K562 (cell line): ENCODE results near the gene SCARF2. TPM values are rescaled to one million over a fixed set of nuclear protein-coding genes. Genes with fewer than 3 reads are reported as not detected.

Source experiments
- BCOR ChIP-seq: fragments of 450-650 bp; IDR thresholded peaks from 2 replicates; pipeline ENCODE4 v1.6.1; 2016
- CHD1 ChIP-seq: fragments of 200-600 bp; sonication (generic); IDR thresholded peaks from one replicate; pipeline ENCODE4 v1.6.1; 2012; ENCODE audit warnings: mild to moderate bottlenecking, moderate library complexity, low read length, inconsistent platforms
- GATAD2A ChIP-seq: fragments of 450-650 bp; IDR thresholded peaks from 2 replicates; pipeline ENCODE4 v1.6.1; 2017
- HNRNPK ChIP-seq: fragments of 200-400 bp; formaldehyde crosslinking; IDR thresholded peaks from one replicate; pipeline ENCODE4 v1.6.1; 2018; ENCODE audit warnings: mild to moderate bottlenecking, low read depth, low read length; ENCODE audit not compliant: poor library complexity, severe bottlenecking
- IRF2 ChIP-seq: sonication (generic); formaldehyde crosslinking; IDR thresholded peaks from 2 replicates; pipeline ENCODE4 v1.8.1; 2022; ENCODE audit warnings: mild to moderate bottlenecking, missing genetic modification reagents
- L3MBTL2 ChIP-seq: fragments of 450-650 bp; IDR thresholded peaks from 2 replicates; pipeline ENCODE4 v1.6.1; 2016; ENCODE audit warnings: mild to moderate bottlenecking, moderate library complexity
- MXI1 ChIP-seq: IDR thresholded peaks from 2 replicates; pipeline ENCODE4 v1.6.1; 2011; ENCODE audit warnings: low read depth, mild to moderate bottlenecking, improper control_type of control experiment, low read length
- PPARD ChIP-seq: fragments of 250-450 bp; sonication (Bioruptor Pico); IDR thresholded peaks from 2 replicates; pipeline ENCODE4 v1.8.0; 2022; ENCODE audit warnings: inconsistent platforms, mild to moderate bottlenecking, moderate library complexity
- SREBF1 ChIP-seq: fragments of 150-350 bp; IDR thresholded peaks from 2 replicates; pipeline ENCODE4 v1.6.1; 2014; ENCODE audit warnings: antibody characterized with exemption, low read depth, low read length, borderline replicate concordance
- SRSF9 ChIP-seq: fragments of 200-400 bp; formaldehyde crosslinking; IDR thresholded peaks from 2 replicates; pipeline ENCODE4 v1.6.1; 2017; ENCODE audit warnings: low read depth, low read length, borderline replicate concordance
- STAG1 ChIP-seq: sonication (generic); formaldehyde crosslinking; IDR thresholded peaks from 2 replicates; pipeline ENCODE4 v1.5.0; 2020; ENCODE audit warnings: missing genetic modification reagents, borderline replicate concordance
- TARDBP ChIP-seq: fragments of 450-650 bp; IDR thresholded peaks from 2 replicates; pipeline ENCODE4 v1.6.1; 2016
- ZNF583 ChIP-seq: fragments of 250-450 bp; sonication (Bioruptor Pico); IDR thresholded peaks from 2 replicates; pipeline ENCODE4 v1.4.0; 2020
- ZNF644 ChIP-seq: fragments of 200-800 bp; sonication (Bioruptor generic); IDR thresholded peaks from 2 replicates; pipeline ENCODE4 v1.6.1; 2016; ENCODE audit warnings: low read depth, missing genetic modification characterization, missing compliant biosample characterization
- ZNF668 ChIP-seq: fragments of 250-450 bp; sonication (Bioruptor Pico); IDR thresholded peaks from 2 replicates; pipeline ENCODE4 v1.8.0; 2022; ENCODE audit warnings: mild to moderate bottlenecking, inconsistent platforms
- ZNF77 ChIP-seq: fragments of 250-450 bp; sonication (Bioruptor Pico); IDR thresholded peaks from 2 replicates; pipeline ENCODE4 v1.5.0; 2020
- polyA plus RNA-seq, 8 experiments: library from polyadenylated mRNA; depleted of rRNA in 4 of 8; stranded (reverse) in 5 of 8; unstranded in 3 of 8; fragments of >200 nt; fragmentation: Nextera tagmentation in 2 of 8; fragmentation: Illumina TruSeq in 1 of 8; extraction: Ambion mirVana in 2 of 8; extraction: Trizol in 1 of 8; gene quantifications; 2 replicates each; pipeline versions ENCODE4 v1.2.1 to v1.2.3, GENCODE V29; 2011 to 2014; ENCODE audit warnings: inconsistent platforms in 1 of 8, missing spikeins in 1 of 8
- total RNA-seq, 7 experiments: library from RNA; depleted of rRNA in 6 of 7; stranded (reverse); fragments of >200 nt in 6 of 7; fragmentation: Illumina TruSeq in 2 of 7; extraction: Trizol in 2 of 7; gene quantifications; 2 replicates each; pipeline versions ENCODE4 v1.2.1 to v1.2.3, GENCODE V29; 2011 to 2021; ENCODE audit warnings: low replicate concordance in 1 of 7
- TF ChIP-seq, protein P1 (sequence below): fragments of 250-450 bp; sonication (Bioruptor Pico); IDR thresholded peaks from 2 replicates; pipeline ENCODE4 v1.8.0; 2022; ENCODE audit warnings: inconsistent platforms, mild to moderate bottlenecking, moderate library complexity, borderline replicate concordance
- TF ChIP-seq, protein P2 (sequence below): fragments of 250-450 bp; sonication (Bioruptor Pico); IDR thresholded peaks from 2 replicates; pipeline ENCODE4 v1.5.0; 2020; ENCODE audit warnings: mild to moderate bottlenecking, borderline replicate concordance
- TF ChIP-seq, protein P3 (sequence below): fragments of 450-650 bp; IDR thresholded peaks from 2 replicates; pipeline ENCODE4 v1.6.1; 2016; ENCODE audit warnings: mild to moderate bottlenecking

SCARF2 gene
- total and polyA plus RNA-seq, 9 of the 15 experiments (the other 6 are each of a cell fraction or from before 2014, with no cell fraction given): 0.06 to 0.32 (median 0.21) TPM; not detected in 5

DNA sequence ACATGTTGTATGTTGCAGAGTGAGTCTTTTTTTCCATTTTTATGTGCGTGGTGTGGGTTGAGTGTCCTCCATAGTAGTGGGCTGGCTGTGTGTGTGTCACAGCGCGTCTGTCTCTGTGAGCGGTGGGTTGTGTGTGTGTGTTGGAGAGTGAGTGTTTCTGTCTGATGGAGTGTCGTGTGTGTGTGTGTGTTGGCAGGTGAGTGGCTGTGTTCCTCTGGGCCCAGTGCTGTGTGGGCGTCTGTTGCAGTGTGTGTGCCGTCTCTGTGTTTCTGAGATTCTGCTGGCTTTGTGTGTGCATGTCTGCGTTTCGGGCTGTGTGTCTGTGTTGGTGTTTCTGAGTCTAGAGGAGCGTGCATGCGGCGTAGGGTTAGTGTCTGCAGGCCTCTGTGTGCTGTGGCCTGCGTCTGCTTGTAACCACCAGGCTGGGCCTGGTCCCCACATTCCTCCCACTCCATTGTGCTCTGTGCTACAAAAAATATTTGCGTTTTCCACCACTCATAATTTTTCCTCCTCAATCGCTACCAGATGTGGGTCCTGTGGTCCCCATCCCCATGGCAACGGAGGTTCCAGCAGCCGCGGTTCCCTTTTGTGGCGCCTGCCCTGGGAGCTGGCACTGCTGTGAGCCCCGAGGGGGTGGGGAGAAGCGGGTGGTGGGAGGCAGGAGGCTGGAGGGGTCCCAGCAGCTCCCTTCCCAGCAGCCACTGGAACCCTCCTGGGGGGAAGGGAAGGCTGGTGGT, 15.2 kb downstream of the SCARF2 start (continued):
- TF ChIP-seq, protein P1, sequence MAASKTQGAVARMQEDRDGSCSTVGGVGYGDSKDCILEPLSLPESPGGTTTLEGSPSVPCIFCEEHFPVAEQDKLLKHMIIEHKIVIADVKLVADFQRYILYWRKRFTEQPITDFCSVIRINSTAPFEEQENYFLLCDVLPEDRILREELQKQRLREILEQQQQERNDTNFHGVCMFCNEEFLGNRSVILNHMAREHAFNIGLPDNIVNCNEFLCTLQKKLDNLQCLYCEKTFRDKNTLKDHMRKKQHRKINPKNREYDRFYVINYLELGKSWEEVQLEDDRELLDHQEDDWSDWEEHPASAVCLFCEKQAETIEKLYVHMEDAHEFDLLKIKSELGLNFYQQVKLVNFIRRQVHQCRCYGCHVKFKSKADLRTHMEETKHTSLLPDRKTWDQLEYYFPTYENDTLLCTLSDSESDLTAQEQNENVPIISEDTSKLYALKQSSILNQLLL: no peak
- TF ChIP-seq PPARD (CRISPR knock-in tag): no peak
- TF ChIP-seq, protein P2, sequence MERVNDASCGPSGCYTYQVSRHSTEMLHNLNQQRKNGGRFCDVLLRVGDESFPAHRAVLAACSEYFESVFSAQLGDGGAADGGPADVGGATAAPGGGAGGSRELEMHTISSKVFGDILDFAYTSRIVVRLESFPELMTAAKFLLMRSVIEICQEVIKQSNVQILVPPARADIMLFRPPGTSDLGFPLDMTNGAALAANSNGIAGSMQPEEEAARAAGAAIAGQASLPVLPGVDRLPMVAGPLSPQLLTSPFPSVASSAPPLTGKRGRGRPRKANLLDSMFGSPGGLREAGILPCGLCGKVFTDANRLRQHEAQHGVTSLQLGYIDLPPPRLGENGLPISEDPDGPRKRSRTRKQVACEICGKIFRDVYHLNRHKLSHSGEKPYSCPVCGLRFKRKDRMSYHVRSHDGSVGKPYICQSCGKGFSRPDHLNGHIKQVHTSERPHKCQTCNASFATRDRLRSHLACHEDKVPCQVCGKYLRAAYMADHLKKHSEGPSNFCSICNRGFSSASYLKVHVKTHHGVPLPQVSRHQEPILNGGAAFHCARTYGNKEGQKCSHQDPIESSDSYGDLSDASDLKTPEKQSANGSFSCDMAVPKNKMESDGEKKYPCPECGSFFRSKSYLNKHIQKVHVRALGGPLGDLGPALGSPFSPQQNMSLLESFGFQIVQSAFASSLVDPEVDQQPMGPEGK (CRISPR knock-in tag): no peak
- no peak for TF ChIP-seq ZNF644 (tag)
- no peak for TF ChIP-seq L3MBTL2
- TF ChIP-seq, protein P3, sequence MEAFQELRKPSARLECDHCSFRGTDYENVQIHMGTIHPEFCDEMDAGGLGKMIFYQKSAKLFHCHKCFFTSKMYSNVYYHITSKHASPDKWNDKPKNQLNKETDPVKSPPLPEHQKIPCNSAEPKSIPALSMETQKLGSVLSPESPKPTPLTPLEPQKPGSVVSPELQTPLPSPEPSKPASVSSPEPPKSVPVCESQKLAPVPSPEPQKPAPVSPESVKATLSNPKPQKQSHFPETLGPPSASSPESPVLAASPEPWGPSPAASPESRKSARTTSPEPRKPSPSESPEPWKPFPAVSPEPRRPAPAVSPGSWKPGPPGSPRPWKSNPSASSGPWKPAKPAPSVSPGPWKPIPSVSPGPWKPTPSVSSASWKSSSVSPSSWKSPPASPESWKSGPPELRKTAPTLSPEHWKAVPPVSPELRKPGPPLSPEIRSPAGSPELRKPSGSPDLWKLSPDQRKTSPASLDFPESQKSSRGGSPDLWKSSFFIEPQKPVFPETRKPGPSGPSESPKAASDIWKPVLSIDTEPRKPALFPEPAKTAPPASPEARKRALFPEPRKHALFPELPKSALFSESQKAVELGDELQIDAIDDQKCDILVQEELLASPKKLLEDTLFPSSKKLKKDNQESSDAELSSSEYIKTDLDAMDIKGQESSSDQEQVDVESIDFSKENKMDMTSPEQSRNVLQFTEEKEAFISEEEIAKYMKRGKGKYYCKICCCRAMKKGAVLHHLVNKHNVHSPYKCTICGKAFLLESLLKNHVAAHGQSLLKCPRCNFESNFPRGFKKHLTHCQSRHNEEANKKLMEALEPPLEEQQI: no peak
- TF ChIP-seq TARDBP: no peak
- TF ChIP-seq GATAD2A: no peak
- no peak for TF ChIP-seq ZNF583
- TF ChIP-seq BCOR: peak; percentile 59
- TF ChIP-seq CHD1: no peak
- no peak for TF ChIP-seq ZNF668
- no peak for TF ChIP-seq SRSF9
- peak; percentile 36; the same call in 1 of the 2 replicates for TF ChIP-seq STAG1 (CRISPR knock-in tag)
- peak; percentile 5; the same call in 1 of the 2 replicates for TF ChIP-seq IRF2 (CRISPR knock-in tag)
- no peak for TF ChIP-seq HNRNPK
- TF ChIP-seq ZNF77 (CRISPR knock-in tag): no peak
- no peak for TF ChIP-seq MXI1
- TF ChIP-seq SREBF1: no peak
